ENCODE results near the gene MRPL40. TPM values are rescaled to one million over a fixed set of nuclear protein-coding genes. Genes with fewer than 3 reads are reported as not detected.

The MRPL40 gene
- total and polyA plus RNA-seq, 2 of the 13 experiments (the other 11 are each of a cell fraction or from before 2014, with no cell fraction given): 42.7 to 79.7 TPM

GRCh38 chr22:19430890-19431541 is 1.3 kb upstream of the MRPL40 start (continued):
- TF ChIP-seq TARDBP (CRISPR knock-in tag; IDR thresholded peaks at IDR 0.05) (no peak), EED (CRISPR knock-in tag; IDR thresholded peaks at IDR 0.05) (no peak), ZNF740 (CRISPR knock-in tag; IDR thresholded peaks at IDR 0.05) (0 out of 2 replicates have a peak, but pooled peaks have one; percentile 23), ZSCAN9 (CRISPR knock-in tag; IDR thresholded peaks at IDR 0.05; ENCODE audit: borderline replicate concordance) (no peak), GFI1 (CRISPR knock-in tag; IDR thresholded peaks at IDR 0.05; ENCODE audit: borderline replicate concordance) (no peak), ZFP1 (CRISPR knock-in tag; IDR thresholded peaks at IDR 0.05) (no peak), PAX8 (CRISPR knock-in tag; IDR thresholded peaks at IDR 0.05; ENCODE audit: borderline replicate concordance) (no peak), HIVEP1 (CRISPR knock-in tag; IDR thresholded peaks at IDR 0.05) (peak; percentile 61; the same call in 1 of the 2 replicates), SATB2 (CRISPR knock-in tag; IDR thresholded peaks at IDR 0.05) (no peak), HNF1A (IDR thresholded peaks at IDR 0.05; ENCODE audit: low read depth) (no peak), HNF1A (CRISPR knock-in tag; IDR thresholded peaks at IDR 0.05; ENCODE audit: borderline replicate concordance) (no peak), ZNF674 (CRISPR knock-in tag; IDR thresholded peaks at IDR 0.05; ENCODE audit: low read depth) (no peak), RBAK (CRISPR knock-in tag; IDR thresholded peaks at IDR 0.05) (no peak), ZNF333 (CRISPR knock-in tag; IDR thresholded peaks at IDR 0.05; ENCODE audit: borderline replicate concordance) (0 out of 2 replicates have a peak, but pooled peaks have one; percentile 44), SRSF4 (IDR thresholded peaks at IDR 0.05; ENCODE audit: low read depth, low read length, poor library complexity, severe bottlenecking) (no peak), ZNF850 (CRISPR knock-in tag; conservative IDR thresholded peaks at IDR 0.05) (no peak), NFKBIZ (CRISPR knock-in tag; IDR thresholded peaks at IDR 0.05) (no peak), ZNF367 (CRISPR knock-in tag; IDR thresholded peaks at IDR 0.05; ENCODE audit: borderline replicate concordance) (no peak), ZNF639 (CRISPR knock-in tag; conservative IDR thresholded peaks at IDR 0.05) (no peak), DMAP1 (CRISPR knock-in tag; IDR thresholded peaks at IDR 0.05) (0 out of 2 replicates have a peak, but pooled peaks have one; percentile 76)
- TF ChIP-seq, protein P1, sequence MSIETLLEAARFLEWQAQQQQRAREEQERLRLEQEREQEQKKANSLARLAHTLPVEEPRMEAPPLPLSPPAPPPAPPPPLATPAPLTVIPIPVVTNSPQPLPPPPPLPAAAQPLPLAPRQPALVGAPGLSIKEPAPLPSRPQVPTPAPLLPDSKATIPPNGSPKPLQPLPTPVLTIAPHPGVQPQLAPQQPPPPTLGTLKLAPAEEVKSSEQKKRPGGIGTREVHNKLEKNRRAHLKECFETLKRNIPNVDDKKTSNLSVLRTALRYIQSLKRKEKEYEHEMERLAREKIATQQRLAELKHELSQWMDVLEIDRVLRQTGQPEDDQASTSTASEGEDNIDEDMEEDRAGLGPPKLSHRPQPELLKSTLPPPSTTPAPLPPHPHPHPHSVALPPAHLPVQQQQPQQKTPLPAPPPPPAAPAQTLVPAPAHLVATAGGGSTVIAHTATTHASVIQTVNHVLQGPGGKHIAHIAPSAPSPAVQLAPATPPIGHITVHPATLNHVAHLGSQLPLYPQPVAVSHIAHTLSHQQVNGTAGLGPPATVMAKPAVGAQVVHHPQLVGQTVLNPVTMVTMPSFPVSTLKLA (IDR thresholded peaks at IDR 0.05): peak; percentile 60
- TF ChIP-seq, protein P2, sequence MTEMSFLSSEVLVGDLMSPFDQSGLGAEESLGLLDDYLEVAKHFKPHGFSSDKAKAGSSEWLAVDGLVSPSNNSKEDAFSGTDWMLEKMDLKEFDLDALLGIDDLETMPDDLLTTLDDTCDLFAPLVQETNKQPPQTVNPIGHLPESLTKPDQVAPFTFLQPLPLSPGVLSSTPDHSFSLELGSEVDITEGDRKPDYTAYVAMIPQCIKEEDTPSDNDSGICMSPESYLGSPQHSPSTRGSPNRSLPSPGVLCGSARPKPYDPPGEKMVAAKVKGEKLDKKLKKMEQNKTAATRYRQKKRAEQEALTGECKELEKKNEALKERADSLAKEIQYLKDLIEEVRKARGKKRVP (CRISPR knock-in tag; IDR thresholded peaks at IDR 0.05): no peak
